VCaP (cell line): ENCODE results near the gene RIT1.

Source experiments
- H3K27ac ChIP-seq: fragments of 450-650 bp; 2 replicates; pipeline ENCODE4 v1.5.1; 2017
- TF ChIP-seq, protein P1 (sequence below): fragments of 450-650 bp; conservative IDR thresholded peaks from 2 replicates; pipeline ENCODE4 v1.5.1; 2017; ENCODE audit warnings: mild to moderate bottlenecking, moderate library complexity

RIT1 gene, protein sequence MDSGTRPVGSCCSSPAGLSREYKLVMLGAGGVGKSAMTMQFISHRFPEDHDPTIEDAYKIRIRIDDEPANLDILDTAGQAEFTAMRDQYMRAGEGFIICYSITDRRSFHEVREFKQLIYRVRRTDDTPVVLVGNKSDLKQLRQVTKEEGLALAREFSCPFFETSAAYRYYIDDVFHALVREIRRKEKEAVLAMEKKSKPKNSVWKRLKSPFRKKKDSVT

DNA sequence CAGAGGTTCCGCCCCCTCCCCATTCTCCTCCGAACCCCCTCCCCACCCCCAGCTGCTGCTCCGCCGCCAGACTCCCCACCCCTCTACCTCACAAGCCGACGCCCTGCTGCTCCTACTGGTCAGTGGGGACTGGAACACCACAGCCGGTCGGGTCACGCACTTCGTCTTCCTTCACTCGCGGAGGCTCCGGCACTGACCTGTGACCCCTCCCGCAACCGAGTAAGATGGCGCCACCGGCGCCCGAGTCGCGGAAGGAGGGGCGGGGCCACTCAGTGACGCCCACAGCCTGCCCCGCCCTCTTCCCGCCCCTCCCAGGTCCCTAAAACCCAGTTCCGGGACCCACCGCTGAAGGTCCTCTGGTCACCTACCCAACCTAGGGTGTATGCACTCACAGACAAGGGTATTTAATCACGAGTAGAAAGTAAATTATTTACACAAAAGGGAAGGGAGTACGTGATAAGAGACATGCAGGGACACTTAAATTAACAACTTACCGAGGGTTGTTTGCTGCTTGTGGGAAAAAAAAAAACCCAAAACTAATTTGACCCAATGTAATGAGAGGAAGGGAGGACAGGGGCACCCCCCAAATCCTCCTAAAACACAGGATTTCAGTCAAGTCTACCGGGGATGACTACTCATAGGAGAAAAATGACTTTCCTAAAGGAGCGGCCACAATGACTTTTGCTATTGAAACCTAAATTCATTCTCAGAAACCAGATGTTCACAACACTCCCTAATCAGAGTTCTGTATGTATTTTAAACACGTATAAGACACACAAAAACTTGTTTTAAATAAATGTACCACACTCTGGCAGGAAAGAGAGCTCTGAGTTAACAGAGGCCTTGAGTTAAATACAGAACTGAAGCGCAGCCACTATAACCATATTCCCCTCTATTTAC, at the start of gene RIT1:
TSS of gene RIT1 (minus strand) at position 194 of the 900 bp plus-strand sequence. CDS start 588 bp downstream, outside the sequence.
- TF ChIP-seq, protein P1, sequence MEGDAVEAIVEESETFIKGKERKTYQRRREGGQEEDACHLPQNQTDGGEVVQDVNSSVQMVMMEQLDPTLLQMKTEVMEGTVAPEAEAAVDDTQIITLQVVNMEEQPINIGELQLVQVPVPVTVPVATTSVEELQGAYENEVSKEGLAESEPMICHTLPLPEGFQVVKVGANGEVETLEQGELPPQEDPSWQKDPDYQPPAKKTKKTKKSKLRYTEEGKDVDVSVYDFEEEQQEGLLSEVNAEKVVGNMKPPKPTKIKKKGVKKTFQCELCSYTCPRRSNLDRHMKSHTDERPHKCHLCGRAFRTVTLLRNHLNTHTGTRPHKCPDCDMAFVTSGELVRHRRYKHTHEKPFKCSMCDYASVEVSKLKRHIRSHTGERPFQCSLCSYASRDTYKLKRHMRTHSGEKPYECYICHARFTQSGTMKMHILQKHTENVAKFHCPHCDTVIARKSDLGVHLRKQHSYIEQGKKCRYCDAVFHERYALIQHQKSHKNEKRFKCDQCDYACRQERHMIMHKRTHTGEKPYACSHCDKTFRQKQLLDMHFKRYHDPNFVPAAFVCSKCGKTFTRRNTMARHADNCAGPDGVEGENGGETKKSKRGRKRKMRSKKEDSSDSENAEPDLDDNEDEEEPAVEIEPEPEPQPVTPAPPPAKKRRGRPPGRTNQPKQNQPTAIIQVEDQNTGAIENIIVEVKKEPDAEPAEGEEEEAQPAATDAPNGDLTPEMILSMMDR = no peak; the same call in 1 of the 2 replicates
- peak within 1 kb of the TSS; percentile 83 for H3K27ac ChIP-seq

DNA sequence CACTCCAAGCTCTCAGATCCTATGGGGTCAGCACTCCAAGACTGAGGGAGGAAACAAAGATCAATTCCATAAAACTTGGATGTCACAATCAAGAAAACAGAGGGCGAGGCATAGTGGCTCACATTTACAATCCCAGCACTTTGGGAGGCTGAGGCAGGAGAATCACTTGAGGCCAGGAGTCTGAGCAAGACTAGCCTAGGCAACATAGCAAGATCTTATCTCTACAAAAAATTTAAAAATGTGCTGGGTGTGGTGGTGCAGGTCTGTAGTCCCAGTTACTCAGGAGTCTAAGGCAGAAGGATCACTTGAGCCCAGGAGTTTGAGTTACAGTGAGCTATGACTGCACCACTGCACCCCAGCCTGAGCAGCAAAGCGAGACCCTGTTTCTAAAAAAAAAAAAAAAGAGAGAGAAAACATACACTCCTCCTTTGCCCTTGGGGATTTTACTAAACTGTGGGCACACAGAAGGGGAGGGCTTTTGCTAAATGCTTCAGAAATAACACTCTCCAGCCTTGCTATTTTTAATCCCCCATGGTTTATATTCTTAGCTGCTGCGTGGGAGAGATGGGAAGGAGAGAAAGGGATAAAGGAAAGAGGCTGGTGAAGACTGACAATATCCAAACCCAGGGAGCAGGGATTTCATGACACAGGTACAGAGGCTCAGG, 49.1 kb upstream of the RIT1 start:
- no peak overlapping the region for H3K27ac ChIP-seq
- TF ChIP-seq, protein P1 = no peak

DNA sequence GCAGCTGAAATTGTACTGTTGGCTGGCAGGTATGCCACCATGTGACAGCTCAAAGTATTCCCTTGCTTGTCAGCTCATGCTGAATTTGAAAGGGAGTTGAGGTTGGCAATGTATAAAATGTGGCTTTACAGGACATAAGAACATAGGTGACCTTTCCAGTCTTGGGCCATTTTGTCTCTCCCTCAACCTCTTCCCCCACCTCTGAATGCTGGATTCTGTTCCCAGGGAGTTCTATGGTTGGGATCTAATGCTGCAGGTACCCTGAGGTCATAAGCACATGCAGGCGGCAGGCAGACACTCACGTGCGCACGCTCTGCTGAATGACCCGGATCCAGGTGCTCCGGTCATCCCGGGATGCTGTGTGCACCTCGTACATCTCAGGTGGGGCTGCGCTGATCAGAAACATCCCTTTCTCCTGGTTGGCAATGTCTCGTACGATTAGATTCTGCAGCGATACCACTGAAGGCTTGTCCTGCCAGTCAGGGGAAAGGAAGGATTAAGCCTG, 46.3 kb upstream of the RIT1 start:
- no peak overlapping the region for H3K27ac ChIP-seq
- TF ChIP-seq, protein P1 = no peak

DNA sequence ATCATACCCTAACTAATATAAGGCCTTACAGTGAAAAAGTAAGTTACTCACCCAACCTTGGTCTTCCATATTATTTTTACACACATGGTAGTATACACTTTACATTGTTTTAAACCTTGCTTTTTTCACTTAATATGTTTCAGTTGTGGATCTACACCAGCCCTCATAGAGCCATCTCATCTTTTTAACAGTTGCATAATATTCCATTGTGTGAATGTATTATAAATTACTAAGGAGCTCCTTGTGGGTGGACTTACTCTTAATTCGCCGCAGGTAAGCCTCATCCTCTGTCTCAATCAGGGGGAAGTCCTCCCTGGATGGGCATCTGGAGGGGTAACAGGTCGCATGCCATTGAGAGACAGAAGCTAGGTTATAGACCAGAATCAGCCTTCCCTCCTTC, 43.5 kb upstream of the RIT1 start:
- H3K27ac ChIP-seq = no peak overlapping the region
- TF ChIP-seq, protein P1 = no peak

DNA sequence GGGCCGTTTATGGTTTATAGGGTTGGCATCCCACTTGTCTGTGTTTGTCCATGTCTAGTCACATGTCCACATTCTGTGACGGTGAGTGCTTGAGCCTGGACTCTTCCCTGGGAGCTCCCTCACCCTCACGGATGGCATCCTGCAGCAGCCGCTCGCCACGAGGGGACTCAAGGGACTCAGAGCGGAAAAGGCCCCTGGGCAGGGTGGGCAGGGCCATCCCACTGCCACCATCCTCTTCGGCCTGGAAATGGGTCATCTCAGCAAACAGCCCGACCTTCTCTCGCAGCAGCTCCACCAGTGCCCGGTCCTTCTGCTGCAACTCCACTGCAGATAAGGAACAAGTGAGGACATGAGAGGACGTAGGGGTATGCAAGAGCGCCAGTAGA, 41.3 kb upstream of the RIT1 start:
- TF ChIP-seq, protein P1 = no peak
- H3K27ac ChIP-seq = no peak overlapping the region

DNA sequence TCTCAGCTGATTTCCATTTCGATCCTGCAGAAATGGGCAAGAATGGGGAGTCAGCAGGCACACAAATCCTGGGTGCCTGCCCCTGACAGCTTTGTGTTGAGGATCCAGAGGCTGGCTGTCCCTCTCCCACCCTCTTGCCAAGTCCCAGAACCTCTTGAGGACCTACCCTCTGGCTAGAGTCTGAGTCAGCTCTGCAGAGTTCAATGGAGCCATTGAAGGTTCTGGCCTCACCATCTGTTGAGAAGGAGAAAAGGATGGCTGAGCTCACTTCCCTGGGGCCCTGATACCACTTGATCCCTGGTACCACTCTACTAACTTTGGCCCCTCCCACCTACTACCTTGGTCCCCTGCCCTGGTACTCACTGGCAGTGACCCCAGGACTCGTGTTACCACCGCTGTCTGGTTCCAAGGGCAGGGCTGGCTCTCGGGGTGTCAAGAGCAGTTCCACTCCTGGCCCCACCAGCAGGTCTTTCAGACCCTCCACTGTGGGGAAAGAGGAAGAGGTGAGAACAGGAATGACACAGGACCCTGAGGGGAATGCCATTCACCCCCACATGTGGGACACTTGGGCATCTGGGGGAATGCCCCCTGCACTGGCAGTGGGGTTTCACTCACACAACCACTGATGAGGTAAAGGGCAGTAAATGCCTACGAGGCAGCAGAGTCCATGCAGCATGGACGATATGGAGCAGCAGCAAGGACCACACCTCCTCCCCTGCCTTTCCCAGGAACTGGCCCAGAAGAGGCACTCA, 40.8 kb upstream of the RIT1 start:
- no peak overlapping the region for H3K27ac ChIP-seq
- TF ChIP-seq, protein P1 = no peak
